Transverse colon (tissue), 3 donors: ENCODE data around the gene VWC2.

Experiments used
- POLR2A ChIP-seq: fragments of 450-650 bp; IDR thresholded peaks from one replicate; pipeline ENCODE4 v1.6.1; 2016; ENCODE audit warnings: antibody characterized with exemption, mild to moderate bottlenecking, moderate library complexity
- TF ChIP-seq, protein P1 (sequence below), 5 experiments: fragments of 200-600 bp in 3 of 5; fragments of 450-650 bp in 2 of 5; sonication (generic) in 3 of 5; IDR thresholded peaks; 1 replicate in 2 of 5; 2 replicates in 3 of 5; pipeline ENCODE4 v1.5.1; 2016 to 2017; ENCODE audit warnings: antibody characterized with exemption in 5 of 5, inconsistent platforms in 3 of 5, mild to moderate bottlenecking in 2 of 5, moderate library complexity in 1 of 5

DNA sequence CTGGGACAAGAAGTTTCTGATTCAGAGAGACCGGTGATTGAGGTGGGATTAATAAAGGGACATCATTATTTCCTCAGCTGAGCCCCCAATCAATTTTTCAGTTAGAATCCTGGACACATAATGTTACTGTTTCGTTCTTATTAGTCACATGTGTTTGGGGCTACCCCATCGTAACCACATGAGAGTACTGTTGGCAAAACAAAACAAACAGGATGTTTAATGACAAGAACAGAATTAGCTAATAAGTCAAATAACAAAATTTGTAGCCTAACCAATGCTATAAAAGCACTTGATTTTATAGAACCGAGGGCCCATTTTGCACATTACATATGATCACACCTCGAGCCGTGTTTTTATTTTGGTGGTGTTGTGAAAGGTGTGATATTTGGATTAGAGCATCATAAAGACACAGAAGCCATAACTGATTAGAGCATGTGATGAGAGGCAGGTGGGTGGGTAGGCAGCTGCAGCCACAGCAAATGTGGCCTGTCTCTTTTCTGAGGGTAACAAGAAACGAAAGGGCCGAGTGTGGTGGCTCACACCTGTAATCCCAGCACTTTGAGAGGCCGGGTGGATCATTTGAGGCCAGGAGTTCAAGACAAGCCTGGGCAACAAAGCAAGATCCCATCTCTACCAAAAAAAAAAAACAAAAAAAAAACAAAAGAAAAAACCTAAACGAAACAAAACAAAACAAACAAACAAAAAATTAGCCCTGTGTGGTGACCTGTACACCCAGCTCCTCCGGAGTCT is 1.8 kb upstream of the VWC2 start:
- TF ChIP-seq, protein P1, sequence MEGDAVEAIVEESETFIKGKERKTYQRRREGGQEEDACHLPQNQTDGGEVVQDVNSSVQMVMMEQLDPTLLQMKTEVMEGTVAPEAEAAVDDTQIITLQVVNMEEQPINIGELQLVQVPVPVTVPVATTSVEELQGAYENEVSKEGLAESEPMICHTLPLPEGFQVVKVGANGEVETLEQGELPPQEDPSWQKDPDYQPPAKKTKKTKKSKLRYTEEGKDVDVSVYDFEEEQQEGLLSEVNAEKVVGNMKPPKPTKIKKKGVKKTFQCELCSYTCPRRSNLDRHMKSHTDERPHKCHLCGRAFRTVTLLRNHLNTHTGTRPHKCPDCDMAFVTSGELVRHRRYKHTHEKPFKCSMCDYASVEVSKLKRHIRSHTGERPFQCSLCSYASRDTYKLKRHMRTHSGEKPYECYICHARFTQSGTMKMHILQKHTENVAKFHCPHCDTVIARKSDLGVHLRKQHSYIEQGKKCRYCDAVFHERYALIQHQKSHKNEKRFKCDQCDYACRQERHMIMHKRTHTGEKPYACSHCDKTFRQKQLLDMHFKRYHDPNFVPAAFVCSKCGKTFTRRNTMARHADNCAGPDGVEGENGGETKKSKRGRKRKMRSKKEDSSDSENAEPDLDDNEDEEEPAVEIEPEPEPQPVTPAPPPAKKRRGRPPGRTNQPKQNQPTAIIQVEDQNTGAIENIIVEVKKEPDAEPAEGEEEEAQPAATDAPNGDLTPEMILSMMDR (IDR thresholded peaks at IDR 0.05) = no peak
- TF ChIP-seq POLR2A = no peak
